Measurements from ENCODE around the gene PCNX2. TPM values are rescaled to one million over a fixed set of nuclear protein-coding genes. Genes with fewer than 3 reads are reported as not detected.

PCNX2 gene
- total and polyA plus RNA-seq, 2 experiments from 2014 or later = 5.0 to 13.7 TPM

- Histone ChIP-seq H4K20me1 (ENCODE audit: insufficient read depth) (no peaks in the 10 kb centered on the region), H3K36me3 (ENCODE audit: low read depth) (no peaks in the 10 kb centered on the region; the same call in none of the 2 replicates)
- WGBS, 2 experiments (ENCODE audit: low coverage in 1 of 2, low lambda C conversion rate in 2 of 2, missing lambda C conversion rate in 2 of 2) = 96 to 98% methylated on average over 4 of the region's 4 CpGs
Measured at GRCh38 chr1:232964601-232965000, 330.9 kb downstream of the PCNX2 start.

GRCh38 chr1:232962761-232963745, 332.5 kb downstream of the PCNX2 start:
- Histone ChIP-seq H3K9ac (no peak overlapping the region), H3K4me3 (no peak overlapping the region), H3K9me3 (ENCODE audit: low read depth) (no peaks in the 10 kb centered on the region), H3K4me2 (ENCODE audit: unreplicated experiment) (no peak overlapping the region), H3K36me3 (ENCODE audit: low read depth) (peaks cover 5% of the 10 kb centered on the region; the same call in 1 of the 2 replicates), H2AFZ (no peak overlapping the region), H4K20me1 (ENCODE audit: insufficient read depth) (no peaks in the 10 kb centered on the region), H3K27ac (no peak overlapping the region), H3F3A (ENCODE audit: insufficient read depth) (0 out of 2 replicates have a peak, but pooled peaks cover 9% of the 10 kb centered on the region), H3K4me1 (ENCODE audit: insufficient read depth) (0 out of 2 replicates have a peak, but pooled peaks cover 8% of the 10 kb centered on the region), H3K9me2 (ENCODE audit: insufficient read depth) (no peaks in the 10 kb centered on the region), H3K79me2 (ENCODE audit: insufficient read depth) (no peaks in the 10 kb centered on the region), H3K27me3 (replicated peaks; ENCODE audit: insufficient read depth) (no peaks in the 10 kb centered on the region)
- TF ChIP-seq EZH2 (IDR thresholded peaks at IDR 0.05; ENCODE audit: insufficient read depth, poor library complexity, severe bottlenecking) (no peak), EZH2phosphoT487 (IDR thresholded peaks at IDR 0.05; ENCODE audit: insufficient read depth, low read depth) (no peak)
- in situ Hi-C loops (cut with MboI) = no loop called here
- DNase-seq = peak; percentile 28
- 91 to 95% methylated on average over 10 of the region's 10 CpGs for WGBS, 2 experiments (ENCODE audit: low coverage in 1 of 2, low lambda C conversion rate in 2 of 2, missing lambda C conversion rate in 2 of 2)

More at GRCh38 chr1:232964601-232965000, 330.9 kb downstream of the PCNX2 start:
- H3K4me1 ChIP-seq (ENCODE audit: insufficient read depth) = 0 out of 2 replicates have a peak, but pooled peaks cover 8% of the 10 kb centered on the region
- H3K79me2 ChIP-seq (ENCODE audit: insufficient read depth) = no peaks in the 10 kb centered on the region
- H2AFZ ChIP-seq = no peak overlapping the region
- H3K4me3 ChIP-seq = no peak overlapping the region
- H3K9me2 ChIP-seq (ENCODE audit: insufficient read depth) = no peaks in the 10 kb centered on the region
- in situ Hi-C loops (cut with MboI) = no loop called here
- H3K4me2 ChIP-seq (ENCODE audit: unreplicated experiment) = no peak overlapping the region
- TF ChIP-seq EZH2phosphoT487 (IDR thresholded peaks at IDR 0.05; ENCODE audit: insufficient read depth, low read depth) (no peak), EZH2 (IDR thresholded peaks at IDR 0.05; ENCODE audit: insufficient read depth, poor library complexity, severe bottlenecking) (no peak)
- no peak for DNase-seq
- no peaks in the 10 kb centered on the region for H3K9me3 ChIP-seq (ENCODE audit: low read depth)
- no peak overlapping the region for H3K27ac ChIP-seq
- no peaks in the 10 kb centered on the region for H3K27me3 ChIP-seq (replicated peaks; ENCODE audit: insufficient read depth)
- 0 out of 2 replicates have a peak, but pooled peaks cover 9% of the 10 kb centered on the region for H3F3A ChIP-seq (ENCODE audit: insufficient read depth)
- no peak overlapping the region for H3K9ac ChIP-seq

GRCh38 chr1:232958067-232958466, 337.5 kb downstream of the PCNX2 start:
- TF ChIP-seq EZH2phosphoT487 (IDR thresholded peaks at IDR 0.05; ENCODE audit: insufficient read depth, low read depth) = no peak
- TF ChIP-seq EZH2 (IDR thresholded peaks at IDR 0.05; ENCODE audit: insufficient read depth, poor library complexity, severe bottlenecking) = no peak
- H3K9me3 ChIP-seq (ENCODE audit: low read depth) = no peaks in the 10 kb centered on the region
- in situ Hi-C loops (cut with MboI) = loop anchor here (10.0 kb wide), 1 partner anchor 323 kb away; the partner anchor contains the start of gene SIPA1L2
- H3K36me3 ChIP-seq (ENCODE audit: low read depth) = peaks cover 19% of the 10 kb centered on the region
- H3K4me2 ChIP-seq (ENCODE audit: unreplicated experiment) = no peak overlapping the region
- H3K27me3 ChIP-seq (replicated peaks; ENCODE audit: insufficient read depth) = no peaks in the 10 kb centered on the region
- no peak overlapping the region for H3K27ac ChIP-seq
- no peak overlapping the region for H3K9ac ChIP-seq
- 100% methylated on average over 1 of the region's 1 CpG for WGBS, 2 experiments (ENCODE audit: low coverage in 1 of 2, low lambda C conversion rate in 2 of 2, missing lambda C conversion rate in 2 of 2)
- no peak for DNase-seq
- H3F3A ChIP-seq (ENCODE audit: insufficient read depth) = 0 out of 2 replicates have a peak, but pooled peaks cover 9% of the 10 kb centered on the region
- H3K79me2 ChIP-seq (ENCODE audit: insufficient read depth) = peaks cover 10% of the 10 kb centered on the region; the same call in 1 of the 2 replicates
- 0 out of 2 replicates have a peak, but pooled peaks cover 6% of the 10 kb centered on the region for H3K4me1 ChIP-seq (ENCODE audit: insufficient read depth)
- no peaks in the 10 kb centered on the region for H3K9me2 ChIP-seq (ENCODE audit: insufficient read depth)
- H4K20me1 ChIP-seq (ENCODE audit: insufficient read depth) = no peaks in the 10 kb centered on the region
- H3K4me3 ChIP-seq = no peak overlapping the region
- no peak overlapping the region for H2AFZ ChIP-seq

GRCh38 chr1:232956081-232956480, 339.4 kb downstream of the PCNX2 start:
- in situ Hi-C loops (cut with MboI) = loop anchor here (10.0 kb wide), 1 partner anchor 321 kb away; the partner anchor contains the start of gene SIPA1L2
- H3K9ac ChIP-seq = no peak overlapping the region
- H2AFZ ChIP-seq = no peak overlapping the region
- TF ChIP-seq EZH2phosphoT487 (IDR thresholded peaks at IDR 0.05; ENCODE audit: insufficient read depth, low read depth) (no peak), EZH2 (IDR thresholded peaks at IDR 0.05; ENCODE audit: insufficient read depth, poor library complexity, severe bottlenecking) (no peak)
- no peaks in the 10 kb centered on the region for H3F3A ChIP-seq (ENCODE audit: insufficient read depth)
- no peaks in the 10 kb centered on the region for H3K9me2 ChIP-seq (ENCODE audit: insufficient read depth)
- H3K4me2 ChIP-seq (ENCODE audit: unreplicated experiment) = no peak overlapping the region
- no peaks in the 10 kb centered on the region for H4K20me1 ChIP-seq (ENCODE audit: insufficient read depth)
- no peaks in the 10 kb centered on the region for H3K9me3 ChIP-seq (ENCODE audit: low read depth)
- H3K4me3 ChIP-seq = no peak overlapping the region
- peaks cover 19% of the 10 kb centered on the region for H3K79me2 ChIP-seq (ENCODE audit: insufficient read depth)
- 86 to 87% methylated on average over 6 of the region's 6 CpGs for WGBS, 2 experiments (ENCODE audit: low coverage in 1 of 2, low lambda C conversion rate in 2 of 2, missing lambda C conversion rate in 2 of 2)
- H3K36me3 ChIP-seq (ENCODE audit: low read depth) = peaks cover 19% of the 10 kb centered on the region; the same call in 1 of the 2 replicates
- H3K4me1 ChIP-seq (ENCODE audit: insufficient read depth) = peaks cover 16% of the 10 kb centered on the region
- no peak overlapping the region for H3K27ac ChIP-seq
- no peaks in the 10 kb centered on the region for H3K27me3 ChIP-seq (replicated peaks; ENCODE audit: insufficient read depth)
- DNase-seq = no peak

Data from GM23248 (cell line).